Measurements from ENCODE around the gene REXO1.
"Not testable (repeated sequence)": the region's sequence is repeated elsewhere in the genome, so short reads cannot be mapped to it uniquely, and the experiment has no call there.

The REXO1 gene

GRCh38 chr19:1848399-1849131 lies at the start of gene REXO1:
Gene REXO1 (minus strand): TSS chr19:1848483. CDS start chr19:1848358, 125 bp downstream.
- H3K27me3 ChIP-seq (ENCODE audit: control insufficient read depth, insufficient read depth, low read length) = no peaks in the 10 kb centered on the region
- no peaks in the 10 kb centered on the region for H3K9me3 ChIP-seq (ENCODE audit: control insufficient read depth, low read length)
- H3K4me1 ChIP-seq (ENCODE audit: control insufficient read depth, insufficient read depth, low read length) = peaks cover 57% of the 10 kb centered on the region
- peak within 1 kb of the TSS; percentile 84 for H3K9ac ChIP-seq (ENCODE audit: low read length)
- H3K36me3 ChIP-seq (ENCODE audit: control insufficient read depth, insufficient read depth, low read length) = no peaks in the 10 kb centered on the region
- H3K4me3 ChIP-seq (ENCODE audit: low read length) = peak within 1 kb of the TSS; percentile 60

- Histone ChIP-seq H3K27me3 (ENCODE audit: control insufficient read depth, insufficient read depth, low read length) (no peaks in the 10 kb centered on the region), H3K4me3 (ENCODE audit: low read length) (no peak overlapping the region), H3K4me1 (ENCODE audit: control insufficient read depth, insufficient read depth, low read length) (peaks cover 10% of the 10 kb centered on the region), H3K9me3 (ENCODE audit: control insufficient read depth, low read length) (no peaks in the 10 kb centered on the region), H3K36me3 (ENCODE audit: control insufficient read depth, insufficient read depth, low read length) (no peaks in the 10 kb centered on the region), H3K9ac (ENCODE audit: low read length) (no peak overlapping the region)
These were observed 48.2 kb upstream of the REXO1 start for GRCh38 chr19:1896508-1896907.

GRCh38 chr19:1893791-1894190 lies 45.5 kb upstream of the REXO1 start:
- Histone ChIP-seq H3K9me3 (ENCODE audit: control insufficient read depth, low read length) (no peaks in the 10 kb centered on the region), H3K9ac (ENCODE audit: low read length) (no peak overlapping the region), H3K4me3 (ENCODE audit: low read length) (no peak overlapping the region), H3K4me1 (ENCODE audit: control insufficient read depth, insufficient read depth, low read length) (peaks cover 10% of the 10 kb centered on the region), H3K36me3 (ENCODE audit: control insufficient read depth, insufficient read depth, low read length) (no peaks in the 10 kb centered on the region), H3K27me3 (ENCODE audit: control insufficient read depth, insufficient read depth, low read length) (no peaks in the 10 kb centered on the region)

- Histone ChIP-seq H3K9ac (ENCODE audit: low read length) (no peak overlapping the region), H3K36me3 (ENCODE audit: control insufficient read depth, insufficient read depth, low read length) (no peaks in the 10 kb centered on the region), H3K4me1 (ENCODE audit: control insufficient read depth, insufficient read depth, low read length) (no peaks in the 10 kb centered on the region), H3K27me3 (ENCODE audit: control insufficient read depth, insufficient read depth, low read length) (no peaks in the 10 kb centered on the region), H3K9me3 (ENCODE audit: control insufficient read depth, low read length) (no peaks in the 10 kb centered on the region), H3K4me3 (ENCODE audit: low read length) (no peak overlapping the region)
These were observed 41.6 kb upstream of the REXO1 start for GRCh38 chr19:1889907-1890306.

GRCh38 chr19:1888385-1888784 lies 40.1 kb upstream of the REXO1 start:
- Histone ChIP-seq H3K27me3 (ENCODE audit: control insufficient read depth, insufficient read depth, low read length) (no peaks in the 10 kb centered on the region), H3K4me3 (ENCODE audit: low read length) (no peak overlapping the region), H3K9me3 (ENCODE audit: control insufficient read depth, low read length) (no peaks in the 10 kb centered on the region), H3K9ac (ENCODE audit: low read length) (no peak overlapping the region), H3K36me3 (ENCODE audit: control insufficient read depth, insufficient read depth, low read length) (no peaks in the 10 kb centered on the region), H3K4me1 (ENCODE audit: control insufficient read depth, insufficient read depth, low read length) (peaks cover 11% of the 10 kb centered on the region)

GRCh38 chr19:1886360-1886759 lies 38.1 kb upstream of the REXO1 start:
- not testable (repeated sequence) for H3K9ac ChIP-seq (ENCODE audit: low read length); H3K36me3 ChIP-seq (ENCODE audit: control insufficient read depth, insufficient read depth, low read length); H3K27me3 ChIP-seq (ENCODE audit: control insufficient read depth, insufficient read depth, low read length); H3K4me3 ChIP-seq (ENCODE audit: low read length); H3K9me3 ChIP-seq (ENCODE audit: control insufficient read depth, low read length)
- peaks cover 21% of the 10 kb centered on the region for H3K4me1 ChIP-seq (ENCODE audit: control insufficient read depth, insufficient read depth, low read length)

GRCh38 chr19:1885398-1886119 lies 37.3 kb upstream of the REXO1 start, which contains the start of gene ABHD17A:
Gene ABHD17A (minus strand): TSS chr19:1885496. CDS start chr19:1881566, 3,930 bp downstream.
- H3K4me3 ChIP-seq (ENCODE audit: low read length) = peak within 1 kb of the TSS; percentile 60
- H3K9me3 ChIP-seq (ENCODE audit: control insufficient read depth, low read length); H3K27me3 ChIP-seq (ENCODE audit: control insufficient read depth, insufficient read depth, low read length); H3K36me3 ChIP-seq (ENCODE audit: control insufficient read depth, insufficient read depth, low read length): not testable (repeated sequence)
- H3K4me1 ChIP-seq (ENCODE audit: control insufficient read depth, insufficient read depth, low read length) = peaks cover 21% of the 10 kb centered on the region
- H3K9ac ChIP-seq (ENCODE audit: low read length) = peak within 1 kb of the TSS; percentile 72

GRCh38 chr19:1884719-1885334 lies 36.5 kb upstream of the REXO1 start:
- H3K4me1 ChIP-seq (ENCODE audit: control insufficient read depth, insufficient read depth, low read length) = peaks cover 21% of the 10 kb centered on the region
- H3K27me3 ChIP-seq (ENCODE audit: control insufficient read depth, insufficient read depth, low read length) = no peaks in the 10 kb centered on the region
- peak overlapping the region; percentile 72 for H3K9ac ChIP-seq (ENCODE audit: low read length)
- no peaks in the 10 kb centered on the region for H3K9me3 ChIP-seq (ENCODE audit: control insufficient read depth, low read length)
- H3K4me3 ChIP-seq (ENCODE audit: low read length) = peak overlapping the region; percentile 60
- H3K36me3 ChIP-seq (ENCODE audit: control insufficient read depth, insufficient read depth, low read length) = no peaks in the 10 kb centered on the region

GRCh38 chr19:1884291-1884718 lies 36.0 kb upstream of the REXO1 start:
- H3K9me3 ChIP-seq (ENCODE audit: control insufficient read depth, low read length) = no peaks in the 10 kb centered on the region
- peak overlapping the region; percentile 60 for H3K4me3 ChIP-seq (ENCODE audit: low read length)
- H3K9ac ChIP-seq (ENCODE audit: low read length) = peak overlapping the region; percentile 72
- H3K27me3 ChIP-seq (ENCODE audit: control insufficient read depth, insufficient read depth, low read length) = no peaks in the 10 kb centered on the region
- H3K36me3 ChIP-seq (ENCODE audit: control insufficient read depth, insufficient read depth, low read length) = no peaks in the 10 kb centered on the region
- H3K4me1 ChIP-seq (ENCODE audit: control insufficient read depth, insufficient read depth, low read length) = peaks cover 21% of the 10 kb centered on the region

- Histone ChIP-seq H3K9ac (ENCODE audit: low read length) (peak overlapping the region; percentile 72), H3K27me3 (ENCODE audit: control insufficient read depth, insufficient read depth, low read length) (no peaks in the 10 kb centered on the region), H3K4me1 (ENCODE audit: control insufficient read depth, insufficient read depth, low read length) (peaks cover 21% of the 10 kb centered on the region), H3K4me3 (ENCODE audit: low read length) (peak overlapping the region; percentile 60), H3K9me3 (ENCODE audit: control insufficient read depth, low read length) (no peaks in the 10 kb centered on the region), H3K36me3 (ENCODE audit: control insufficient read depth, insufficient read depth, low read length) (no peaks in the 10 kb centered on the region)
These were observed 35.5 kb upstream of the REXO1 start for GRCh38 chr19:1883784-1884183.

- H3K27me3 ChIP-seq (ENCODE audit: control insufficient read depth, insufficient read depth, low read length) = no peaks in the 10 kb centered on the region
- peak overlapping the region; percentile 15 for H3K9ac ChIP-seq (ENCODE audit: low read length)
- no peak overlapping the region for H3K4me3 ChIP-seq (ENCODE audit: low read length)
- H3K9me3 ChIP-seq (ENCODE audit: control insufficient read depth, low read length) = no peaks in the 10 kb centered on the region
- no peaks in the 10 kb centered on the region for H3K36me3 ChIP-seq (ENCODE audit: control insufficient read depth, insufficient read depth, low read length)
- H3K4me1 ChIP-seq (ENCODE audit: control insufficient read depth, insufficient read depth, low read length) = peaks cover 21% of the 10 kb centered on the region
These were observed 34.8 kb upstream of the REXO1 start for GRCh38 chr19:1882786-1883692.

All from mucosa of stomach (tissue), 1 donor.